Kasumi-1 (cell line): Measurements from ENCODE around the gene CERK.

Source experiments
- DNase-seq, 2 experiments: peaks; one replicate each; lab custom pipeline; 2025; lab: John Stamatoyannopoulos, UW

Gene CERK

DNA sequence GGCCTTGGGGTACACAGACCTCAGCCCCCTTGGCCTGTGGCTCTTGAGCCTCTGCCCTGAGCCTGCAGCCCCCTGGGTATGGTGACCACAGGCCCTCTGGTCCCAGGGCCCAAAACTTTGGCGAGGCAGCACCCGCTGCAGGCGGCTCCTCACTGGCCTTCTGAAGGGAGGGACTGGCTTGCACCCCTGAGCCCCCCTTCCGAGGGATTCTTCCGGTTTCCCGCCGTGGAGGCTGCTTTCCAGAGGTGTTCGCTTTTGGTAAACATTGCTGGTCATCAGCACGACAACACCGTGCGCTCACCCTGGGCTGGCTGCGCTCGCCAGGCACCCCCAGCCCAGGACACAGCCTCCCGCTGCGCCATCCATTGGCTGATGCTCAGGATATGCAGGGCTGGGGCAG, 75.8 kb downstream of the CERK start:
- DNase-seq = no peak

DNA sequence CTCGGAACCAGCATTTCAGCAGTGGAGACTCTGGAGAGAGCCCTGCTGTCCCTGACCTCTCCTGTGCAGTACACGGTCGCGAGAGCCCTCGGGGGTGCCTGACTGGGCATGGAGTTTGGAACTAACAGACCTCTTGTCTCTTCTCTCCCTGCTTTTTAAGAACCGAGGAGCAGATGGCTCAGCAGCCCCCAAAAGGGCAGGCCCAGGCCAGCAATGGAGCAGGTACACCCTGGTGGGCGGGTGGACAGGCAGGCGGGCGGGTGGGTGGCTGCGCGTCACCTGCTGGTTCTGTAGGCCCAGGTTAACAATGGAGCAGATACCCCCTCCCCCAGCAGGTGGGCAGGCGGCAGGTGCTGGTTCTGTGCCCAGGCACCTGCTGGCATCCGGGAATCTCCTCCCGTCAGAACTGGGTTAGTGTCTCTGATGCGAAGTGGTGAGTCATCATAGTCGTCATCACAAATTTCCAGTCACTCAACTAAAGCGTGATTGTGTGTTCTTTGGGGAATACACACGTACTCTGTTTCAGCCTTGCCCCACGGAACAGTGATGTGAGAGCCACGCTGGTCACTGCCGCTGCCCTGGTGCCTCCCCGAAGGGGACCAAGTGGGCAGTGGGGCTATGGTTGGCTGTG, 76.7 kb downstream of the CERK start:
- DNase-seq = no peak

DNA sequence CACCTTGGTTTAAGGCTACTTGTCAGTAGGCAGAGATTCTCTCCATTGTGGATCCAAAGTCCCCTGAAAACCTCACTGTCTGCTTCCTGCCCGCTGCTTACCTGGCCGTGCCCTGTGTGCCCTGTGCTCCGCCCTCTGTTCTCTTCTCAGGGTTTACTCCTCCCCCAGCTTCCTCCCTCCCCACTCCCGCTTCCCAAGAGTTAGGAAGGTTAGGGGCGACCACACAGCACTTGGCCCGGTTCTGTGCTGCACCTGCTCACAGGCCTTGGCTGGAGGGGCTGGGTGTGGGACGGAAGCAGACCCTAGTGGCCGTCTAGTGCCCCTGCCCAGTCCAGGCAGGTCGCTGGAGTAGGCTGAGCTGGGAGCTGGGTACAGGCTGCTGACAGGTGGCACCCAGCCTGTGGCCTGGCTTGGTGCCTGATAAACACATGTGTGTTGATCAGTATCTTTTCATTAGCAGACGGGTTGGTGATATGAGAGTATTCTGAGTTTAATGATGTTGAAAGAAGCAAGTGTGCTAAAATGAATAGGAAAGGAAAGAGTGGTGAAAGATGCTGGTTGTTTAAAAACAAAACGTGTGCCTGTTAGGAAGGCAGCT, 77.3 kb downstream of the CERK start:
- no peak for DNase-seq

GRCh38 chr22:46659791-46660186, 78.3 kb downstream of the CERK start:
- no peak for DNase-seq

- DNase-seq = no peak
Measured at GRCh38 chr22:46659059-46659790, 78.8 kb downstream of the CERK start.

DNA sequence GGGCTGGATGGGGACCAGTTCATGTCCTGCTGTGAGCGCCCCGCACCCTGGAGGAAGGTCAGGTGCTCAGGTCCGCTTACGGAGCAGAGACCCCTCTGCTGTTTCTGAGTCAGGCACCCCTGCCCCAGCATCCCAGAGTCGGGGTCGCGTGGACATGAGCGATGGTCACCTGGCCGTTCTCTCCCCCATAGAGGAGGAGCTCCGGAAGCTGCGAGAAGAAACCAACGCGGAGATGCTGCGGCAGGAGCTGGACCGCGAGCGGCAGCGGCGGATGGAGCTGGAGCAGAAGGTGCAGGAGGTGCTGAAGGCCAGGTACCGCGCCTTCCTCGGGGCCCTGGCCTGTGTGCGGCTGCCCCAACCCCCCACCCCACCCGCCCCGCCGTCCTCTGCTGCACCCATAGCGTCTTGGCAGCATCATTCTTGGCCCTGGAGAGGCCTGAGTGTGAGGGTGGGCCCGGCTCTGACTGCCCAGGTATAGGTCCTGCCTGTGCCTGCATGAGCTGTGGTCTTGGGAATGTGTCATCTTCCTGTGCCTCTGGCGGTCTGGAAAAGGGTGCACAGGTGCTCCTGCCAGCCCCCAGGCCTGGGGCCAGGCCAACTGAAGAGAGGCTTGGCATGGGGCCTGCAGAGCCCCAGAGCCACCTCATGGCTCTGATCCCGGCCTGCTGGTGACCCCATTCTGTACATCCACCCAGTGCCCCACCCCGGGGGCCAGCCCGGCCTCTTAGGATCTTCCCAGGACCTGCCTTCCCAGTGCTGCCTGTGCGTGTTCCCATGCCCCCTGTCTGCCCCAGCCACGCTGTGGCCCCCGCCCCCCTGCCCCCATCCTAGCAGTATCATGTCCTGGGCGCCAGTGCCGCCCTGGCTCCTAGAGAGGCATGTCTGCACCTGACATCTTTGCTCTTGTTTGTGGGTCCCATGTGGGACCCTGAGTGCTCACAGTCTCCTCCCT, 79.8 kb downstream of the CERK start:
- no peak for DNase-seq

GRCh38 chr22:46657655-46657953, 80.4 kb downstream of the CERK start:
- no peak for DNase-seq

DNA sequence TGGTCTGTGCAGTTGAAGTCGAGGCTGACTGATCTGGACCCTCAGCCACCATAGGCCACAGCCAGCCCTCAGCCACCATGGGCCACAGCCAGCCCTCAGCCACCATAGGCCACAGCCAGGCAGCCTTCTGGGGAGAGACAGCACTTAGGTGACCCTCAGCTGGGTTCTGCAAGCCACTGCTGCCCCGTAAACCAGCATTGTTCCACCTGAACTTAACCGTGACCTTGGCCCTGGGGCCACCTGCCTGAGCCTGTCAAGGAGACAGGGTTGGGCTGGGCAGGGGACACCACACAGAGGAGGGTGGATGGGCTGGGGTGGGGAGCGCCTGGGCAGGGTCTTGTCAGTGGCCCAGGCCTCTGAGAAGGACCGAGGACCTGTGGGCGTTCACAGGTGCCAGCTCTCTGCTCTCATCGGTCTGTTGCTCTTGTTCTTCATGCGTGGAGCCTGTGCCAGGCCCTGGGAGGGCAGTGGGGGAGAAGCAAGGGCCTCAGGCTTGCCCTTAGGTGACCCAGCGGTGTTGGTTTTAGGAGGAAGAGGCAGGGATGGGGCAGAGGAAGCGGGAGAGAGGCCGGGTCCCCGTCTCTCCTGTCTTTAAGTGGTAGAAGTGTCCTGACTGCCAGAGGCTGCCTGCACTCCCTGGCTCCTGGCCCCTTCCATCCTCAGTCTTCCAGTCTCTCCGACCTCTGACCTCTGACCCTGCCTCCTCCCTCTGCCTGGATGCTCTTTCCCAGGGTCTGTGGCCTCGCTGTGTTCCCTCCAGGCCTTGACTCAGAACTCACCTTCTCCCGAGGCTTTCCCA, 81.0 kb downstream of the CERK start:
- DNase-seq = no peak

DNA sequence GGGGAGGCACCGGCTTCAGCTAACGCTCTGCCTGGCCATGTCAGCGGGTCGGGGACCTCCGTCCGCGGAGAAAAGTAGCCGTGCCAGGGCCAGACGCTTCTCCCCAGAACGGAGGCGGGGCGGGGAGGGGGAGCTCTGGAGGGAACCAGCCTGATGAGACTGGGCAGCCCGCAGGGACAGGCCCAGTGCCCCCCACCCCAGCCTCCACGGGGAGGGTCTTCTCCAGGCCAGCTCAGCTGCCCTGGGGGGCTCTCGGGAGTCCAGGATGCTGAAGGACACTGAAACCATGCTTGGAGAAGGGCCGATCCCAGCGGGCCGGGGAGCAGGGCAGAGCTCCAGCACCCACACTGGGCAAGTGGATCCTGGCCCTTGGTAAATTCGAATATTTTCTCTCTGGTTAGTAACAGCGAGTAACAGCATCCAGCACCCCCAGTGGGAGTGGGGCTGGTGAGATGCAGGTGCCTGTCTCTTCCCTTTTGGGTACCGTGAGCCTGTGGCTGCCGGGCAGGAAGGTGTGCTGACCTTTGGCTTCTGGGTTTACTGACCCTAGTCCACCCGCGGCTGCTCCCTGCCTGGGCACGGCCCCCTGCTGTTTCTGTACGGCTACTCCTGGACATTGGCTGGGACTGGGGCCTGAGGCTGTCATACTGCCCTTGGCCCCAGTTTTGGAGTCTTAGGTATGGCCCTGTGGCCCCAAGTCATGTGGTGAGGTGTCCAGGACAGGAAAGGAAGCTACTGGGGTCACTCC, 82.0 kb downstream of the CERK start:
- no peak for DNase-seq

- no peak for DNase-seq
Measured at GRCh38 chr22:46654927-46655595, 83.0 kb downstream of the CERK start.

DNA sequence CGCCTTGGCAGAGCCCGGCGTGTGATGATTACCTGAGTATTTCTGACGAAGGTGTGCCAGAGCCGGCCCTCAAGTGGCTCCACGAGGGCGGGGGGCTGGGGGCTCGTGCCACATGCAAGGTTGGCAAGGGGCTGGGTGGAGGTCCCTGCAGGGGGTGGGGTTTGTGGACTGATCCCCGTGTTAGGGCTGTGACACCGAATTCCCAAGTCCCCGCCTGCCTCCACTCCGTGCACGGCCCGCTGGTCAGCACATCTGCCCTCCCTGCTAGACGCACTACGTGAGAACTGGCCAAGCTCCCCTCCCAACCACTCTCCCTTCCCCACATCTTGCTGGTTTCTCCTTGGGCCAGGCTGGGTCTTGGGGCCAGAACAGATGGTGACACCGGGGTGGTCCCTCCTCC, 83.6 kb downstream of the CERK start:
- no peak for DNase-seq

DNA sequence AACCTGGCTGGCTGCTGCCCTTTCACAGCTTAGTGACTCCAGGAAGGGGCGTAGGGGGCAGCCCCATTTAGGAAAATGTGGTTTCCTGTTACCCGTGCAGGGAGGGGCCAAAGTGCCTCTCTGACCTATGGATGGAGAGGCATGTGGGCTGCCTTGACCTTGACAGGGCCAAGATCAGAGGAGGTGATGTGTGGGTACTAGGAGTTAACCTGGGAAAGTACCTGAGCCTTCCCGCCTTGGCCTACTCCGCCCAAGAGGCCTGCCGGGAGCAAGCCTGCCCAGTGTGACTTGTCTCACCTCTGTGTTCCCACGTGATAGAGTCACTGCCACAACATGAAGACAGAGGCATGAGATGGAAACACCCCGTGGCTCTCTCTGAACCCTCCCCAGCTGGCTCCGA, 84.5 kb downstream of the CERK start:
- no peak for DNase-seq

DNA sequence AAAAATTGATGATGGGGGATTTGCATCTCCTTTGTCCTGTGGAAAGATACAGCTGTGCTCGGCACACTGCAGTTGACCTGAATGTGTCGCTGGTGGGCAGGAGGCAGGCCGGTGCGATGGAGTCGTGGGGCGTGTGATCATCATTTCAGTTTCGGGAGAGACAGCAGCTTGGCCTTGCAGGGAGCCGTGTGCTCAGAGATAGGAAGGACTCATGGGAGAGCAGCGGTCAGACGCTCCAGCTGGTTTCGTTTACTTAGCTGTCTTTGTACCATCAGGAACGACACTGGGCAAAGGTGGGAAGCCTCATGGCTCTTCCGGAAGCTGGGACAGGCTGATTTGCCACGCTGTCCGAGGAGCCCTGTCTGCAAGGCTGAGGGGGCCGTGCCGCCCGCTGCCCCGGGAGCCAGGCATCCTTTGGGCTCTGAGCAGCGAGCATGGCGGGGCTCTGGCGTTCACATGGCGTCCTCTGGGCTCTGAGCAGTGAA, 85.2 kb downstream of the CERK start:
- DNase-seq = no peak

- DNase-seq = no peak
Measured at GRCh38 chr22:46652081-46652846, 85.8 kb downstream of the CERK start.

DNA sequence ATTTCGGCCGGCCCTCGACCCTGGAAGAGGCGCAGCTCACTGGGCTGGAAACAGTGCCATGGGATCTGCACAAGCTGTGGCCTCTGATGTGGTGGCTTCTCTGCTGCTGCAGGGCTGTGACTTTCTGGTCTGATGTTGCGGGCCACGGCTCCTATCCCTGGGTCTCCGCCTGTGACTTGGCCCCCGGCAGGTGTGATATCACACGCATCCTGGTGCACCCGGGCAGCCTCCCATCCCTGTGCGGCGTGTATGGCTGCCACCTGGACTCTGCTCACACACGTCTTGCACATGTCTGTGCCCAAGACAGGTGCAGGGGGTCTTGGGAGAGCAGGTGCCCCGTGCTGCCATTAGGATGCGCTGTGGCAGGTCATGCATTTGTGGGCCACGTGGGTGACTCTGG, 86.7 kb downstream of the CERK start:
- DNase-seq = no peak

GRCh38 chr22:46650078-46650810, 87.8 kb downstream of the CERK start:
- DNase-seq = peak; percentile 31 to 34

DNA sequence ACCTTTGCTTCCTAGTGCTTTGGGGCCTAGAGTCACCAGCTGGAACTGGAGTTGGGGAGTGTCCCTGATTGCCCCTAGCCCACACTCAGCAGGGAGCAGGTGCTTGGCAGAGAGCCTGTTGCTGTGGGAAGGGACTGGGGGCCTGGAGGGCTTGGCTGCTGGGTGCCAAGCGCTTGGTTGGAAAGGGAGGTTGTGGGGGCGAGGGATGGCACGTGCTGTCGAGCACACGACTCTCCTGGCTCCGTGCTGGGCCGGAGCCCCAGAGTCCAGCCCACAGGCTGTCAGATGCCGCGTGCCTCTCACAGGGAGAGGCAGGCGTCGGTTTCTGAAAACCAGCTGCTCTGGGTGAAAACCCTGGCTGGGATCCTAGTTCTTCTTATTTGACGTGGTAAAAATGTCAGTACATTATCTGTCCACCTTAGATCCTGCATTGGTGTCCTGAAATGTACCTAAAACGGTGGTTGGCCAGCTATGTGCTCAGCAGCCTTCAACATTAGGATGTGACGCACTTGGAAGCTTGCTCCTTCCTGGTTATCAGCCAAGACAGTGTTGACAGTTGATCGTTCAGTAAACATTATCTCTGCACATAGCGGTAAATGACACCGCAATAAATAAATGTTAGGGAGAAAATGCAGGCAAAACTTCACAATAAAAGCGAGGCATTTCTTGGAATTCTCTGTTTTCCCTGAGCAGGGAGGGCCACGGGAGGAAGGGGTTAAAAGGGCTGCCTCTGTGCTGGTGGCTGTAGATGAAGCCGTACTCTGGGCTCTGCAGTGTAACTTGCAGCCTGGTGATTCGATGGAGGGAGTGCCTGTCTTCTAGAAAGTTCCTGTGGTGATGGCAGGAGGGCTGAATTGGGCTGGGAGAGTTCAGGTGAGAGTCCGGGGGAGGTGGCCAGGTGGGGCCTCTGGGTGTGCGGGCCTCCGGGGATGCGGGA, 88.6 kb downstream of the CERK start:
- DNase-seq = no peak
